ENCODE measurements around the gene SDR39U1.
A peak's percentile ranks its signal among the peaks of the same experiment; 100 is the strongest.
"Not testable (repeated sequence)": the region's sequence is repeated elsewhere in the genome, so short reads cannot be mapped to it uniquely, and the experiment has no call there.

SDR39U1 gene

GRCh38 chr14:24459331-24459730, 16.8 kb upstream of the SDR39U1 start:
- TF ChIP-seq CTCF (IDR thresholded peaks at IDR 0.05; ENCODE audit: low read length, missing control alignments) = no peak
- H3K4me3 ChIP-seq (replicated peaks; ENCODE audit: low read depth, low read length) = no peak overlapping the region
- DNase-seq (ENCODE audit: low read depth) = no peak

DNA sequence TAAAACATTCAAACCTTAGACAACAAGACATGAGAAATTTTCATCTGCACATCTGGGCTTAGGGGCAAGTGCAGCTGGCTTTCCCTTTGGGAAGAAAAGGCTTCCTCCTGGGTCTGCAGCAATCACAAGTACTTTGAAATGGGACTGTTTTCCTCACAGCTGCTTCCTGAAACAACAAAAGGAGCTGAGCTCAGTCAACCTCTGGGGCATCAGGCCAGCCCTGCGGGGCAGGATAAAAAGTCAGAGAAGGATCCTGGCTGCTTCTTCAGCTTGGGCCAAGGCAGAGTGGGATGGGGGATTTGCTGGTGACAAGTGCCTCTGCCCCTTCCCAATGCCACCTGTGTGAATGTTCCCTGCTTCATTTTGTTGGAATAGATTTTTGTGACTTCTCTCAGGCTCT, 16.2 kb upstream of the SDR39U1 start:
- no peak overlapping the region for H3K4me3 ChIP-seq (replicated peaks; ENCODE audit: low read depth, low read length)
- TF ChIP-seq CTCF (IDR thresholded peaks at IDR 0.05; ENCODE audit: low read length, missing control alignments) = no peak
- no peak for DNase-seq (ENCODE audit: low read depth)

DNA sequence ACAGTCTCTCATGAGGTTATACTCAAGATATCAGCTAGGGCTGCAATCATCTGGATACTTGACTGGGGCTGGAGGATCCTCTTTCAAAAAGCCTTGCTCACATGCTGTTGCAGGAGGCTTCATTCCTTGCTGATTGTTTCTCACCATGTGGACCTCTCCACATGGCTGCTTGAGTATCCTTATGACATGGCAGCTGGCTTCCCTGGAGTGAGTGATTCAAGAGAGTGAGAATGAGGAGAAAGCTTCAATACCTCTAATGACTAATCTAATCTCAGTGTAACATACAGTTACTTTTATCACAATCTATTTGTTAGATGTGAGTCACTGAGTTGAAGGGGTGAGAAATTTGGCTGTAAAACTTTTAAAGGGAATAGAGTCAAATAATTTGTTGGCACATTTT, 14.4 kb upstream of the SDR39U1 start:
- H3K4me3 ChIP-seq (replicated peaks; ENCODE audit: low read depth, low read length) = no peak overlapping the region
- no peak for DNase-seq (ENCODE audit: low read depth)
- TF ChIP-seq CTCF (IDR thresholded peaks at IDR 0.05; ENCODE audit: low read length, missing control alignments) = no peak

GRCh38 chr14:24450828-24451227, 8.3 kb upstream of the SDR39U1 start:
- not testable (repeated sequence) for DNase-seq (ENCODE audit: low read depth); H3K4me3 ChIP-seq (replicated peaks; ENCODE audit: low read depth, low read length)

DNA sequence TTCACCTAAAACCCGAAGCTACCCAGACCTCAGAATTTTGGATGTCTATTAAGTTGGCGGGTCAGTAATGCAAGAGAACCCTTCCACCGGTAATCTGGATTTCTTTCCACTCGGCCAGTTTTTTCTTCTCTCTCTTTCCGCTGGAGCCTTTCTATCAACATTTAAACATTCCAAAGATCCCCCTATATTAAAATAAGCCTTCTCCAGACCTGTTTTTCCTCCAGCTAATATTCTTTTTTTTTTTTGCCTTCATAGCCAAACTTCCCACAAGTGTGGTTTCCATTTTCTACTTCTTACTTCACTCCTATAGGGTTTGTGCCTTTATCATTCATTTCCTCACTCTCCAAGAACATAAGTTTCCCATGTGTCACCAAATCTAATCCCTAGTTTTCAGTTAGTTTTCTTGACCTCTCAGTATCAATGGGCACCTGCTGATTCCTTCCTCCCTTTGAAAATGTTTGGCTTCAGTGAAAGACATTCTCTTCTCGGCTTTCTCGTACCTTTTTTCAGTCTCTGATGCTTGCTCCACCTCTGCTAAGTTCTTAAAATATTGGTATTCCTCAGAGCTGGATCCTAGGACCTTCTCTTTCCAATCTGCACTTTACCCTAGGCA, 583 bp upstream of the SDR39U1 start:
- DNase-seq (ENCODE audit: low read depth) = no peak
- peak overlapping the region; percentile 96 for H3K4me3 ChIP-seq (replicated peaks; ENCODE audit: low read depth, low read length)

DNA sequence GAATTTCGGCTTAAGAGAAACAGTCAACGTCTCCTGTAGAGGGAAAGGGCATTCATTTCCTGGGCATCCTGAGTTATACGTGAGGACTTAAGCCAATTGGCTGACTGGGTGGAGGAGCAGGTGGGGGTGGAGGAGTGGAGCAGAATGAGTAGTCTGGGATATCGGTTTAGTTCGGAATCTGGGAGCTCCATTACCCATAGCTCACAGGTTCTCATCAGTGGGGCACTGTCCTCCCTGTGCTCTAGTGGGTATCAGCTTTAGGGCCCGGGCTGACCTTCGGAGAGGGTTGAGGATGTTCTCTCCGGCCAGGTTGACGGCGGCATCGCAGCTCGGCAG, 704 bp downstream of the SDR39U1 start:
- no peak for DNase-seq (ENCODE audit: low read depth)
- peak overlapping the region; percentile 96 for H3K4me3 ChIP-seq (replicated peaks; ENCODE audit: low read depth, low read length)
- no peak for TF ChIP-seq CTCF (IDR thresholded peaks at IDR 0.05; ENCODE audit: low read length, missing control alignments)

More for the DNA sequence above, 583 bp upstream of the SDR39U1 start:
- no peak for TF ChIP-seq CTCF (IDR thresholded peaks at IDR 0.05; ENCODE audit: low read length, missing control alignments)

DNA sequence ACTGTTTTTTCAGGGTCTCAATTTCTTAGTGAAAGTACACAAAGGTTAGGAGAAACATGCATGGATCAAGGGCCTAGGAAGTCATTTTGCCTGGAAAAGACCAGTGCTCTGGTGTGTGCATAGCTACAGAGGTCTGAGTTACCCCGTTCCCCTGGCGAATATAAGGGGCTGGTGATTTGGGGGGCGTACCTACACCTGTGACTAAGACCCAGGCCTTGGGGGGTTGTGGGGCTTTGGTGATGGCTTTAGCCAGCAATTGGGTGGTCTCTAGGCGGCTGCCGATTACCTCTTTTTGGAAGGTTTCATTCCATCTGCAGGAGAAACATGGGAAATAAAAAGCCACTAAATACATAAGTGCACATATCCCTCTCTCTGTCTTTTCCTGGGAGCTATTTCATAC, 1.1 kb downstream of the SDR39U1 start:
- no peak for DNase-seq (ENCODE audit: low read depth)
- peak overlapping the region; percentile 96 for H3K4me3 ChIP-seq (replicated peaks; ENCODE audit: low read depth, low read length)
- no peak for TF ChIP-seq CTCF (IDR thresholded peaks at IDR 0.05; ENCODE audit: low read length, missing control alignments)

Data from fibroblast of pulmonary artery (primary cell).